GM21381 (cell line): ENCODE data around the gene IRF2.

ENCODE experiments used
- ATAC-seq: cut with Tn5 transposase; IDR thresholded peaks from one replicate; pipeline ENCODE4 v1.9.1; 2021; ENCODE audit warnings: mild to moderate bottlenecking, moderate library complexity; ENCODE audit not compliant: unreplicated experiment

The IRF2 gene

DNA sequence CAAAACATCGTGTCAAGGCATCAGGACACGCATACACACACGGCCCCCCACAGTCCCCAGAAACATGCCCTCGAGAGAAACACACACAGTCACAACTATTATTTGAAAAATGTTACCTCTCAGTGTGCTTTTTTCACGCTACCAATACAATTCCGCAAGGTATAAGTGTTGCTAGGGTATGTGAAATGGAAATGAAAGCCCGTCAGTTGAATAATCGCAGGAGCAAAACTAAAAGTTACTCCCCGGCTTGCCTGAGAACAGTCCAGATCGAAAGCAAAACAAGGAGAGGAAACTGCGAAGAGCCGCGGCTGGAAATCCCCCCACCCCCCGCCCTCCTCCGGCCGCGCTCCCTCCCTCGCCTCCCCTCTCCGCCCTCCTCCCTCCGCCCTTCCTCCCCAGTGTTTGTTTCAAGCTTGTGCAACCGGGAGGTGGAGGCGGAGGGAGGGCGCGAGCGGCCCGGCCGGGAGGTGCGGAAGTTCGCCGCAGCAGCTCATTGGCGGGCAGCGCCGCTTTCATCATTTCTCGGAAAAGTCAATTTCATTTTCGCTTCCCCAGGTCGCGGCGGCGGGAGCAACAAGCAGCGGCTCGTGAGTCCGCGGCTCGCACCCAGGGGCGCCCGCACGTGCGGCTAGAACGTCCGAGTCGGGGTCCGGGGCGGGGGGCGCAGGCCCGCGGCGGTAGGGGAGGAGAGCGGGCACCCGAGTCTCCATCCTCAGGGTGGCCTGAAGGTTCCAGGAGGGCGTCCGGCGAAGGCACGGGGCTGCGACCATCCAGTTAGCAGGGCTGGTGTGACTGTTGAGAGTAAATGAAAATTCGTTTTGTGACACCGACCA is at the start of gene IRF2:
TSS of gene IRF2 (minus strand) at position 288 of the 833 bp plus-strand sequence. CDS start 45,486 bp downstream, outside the sequence.
- peak; percentile 60 for ATAC-seq

DNA sequence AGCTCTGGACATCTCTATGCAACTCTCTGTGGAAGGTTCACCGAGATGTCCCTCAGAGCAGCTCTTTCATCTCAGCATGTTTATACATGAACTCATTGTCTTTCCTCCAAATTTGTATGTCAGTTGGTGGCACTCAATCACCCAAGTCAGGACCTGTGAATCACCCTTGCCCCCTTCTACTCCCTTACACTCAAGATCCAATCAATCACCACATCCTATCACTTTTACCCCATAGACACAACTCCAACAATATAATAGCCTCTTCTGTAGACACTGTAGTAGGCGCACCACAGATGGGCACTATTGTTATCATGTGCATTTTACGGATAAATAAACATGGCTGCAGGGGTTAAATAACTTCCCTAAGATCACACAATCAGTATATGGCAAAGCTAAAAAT is 41.3 kb upstream of the IRF2 start:
- ATAC-seq = no peak

DNA sequence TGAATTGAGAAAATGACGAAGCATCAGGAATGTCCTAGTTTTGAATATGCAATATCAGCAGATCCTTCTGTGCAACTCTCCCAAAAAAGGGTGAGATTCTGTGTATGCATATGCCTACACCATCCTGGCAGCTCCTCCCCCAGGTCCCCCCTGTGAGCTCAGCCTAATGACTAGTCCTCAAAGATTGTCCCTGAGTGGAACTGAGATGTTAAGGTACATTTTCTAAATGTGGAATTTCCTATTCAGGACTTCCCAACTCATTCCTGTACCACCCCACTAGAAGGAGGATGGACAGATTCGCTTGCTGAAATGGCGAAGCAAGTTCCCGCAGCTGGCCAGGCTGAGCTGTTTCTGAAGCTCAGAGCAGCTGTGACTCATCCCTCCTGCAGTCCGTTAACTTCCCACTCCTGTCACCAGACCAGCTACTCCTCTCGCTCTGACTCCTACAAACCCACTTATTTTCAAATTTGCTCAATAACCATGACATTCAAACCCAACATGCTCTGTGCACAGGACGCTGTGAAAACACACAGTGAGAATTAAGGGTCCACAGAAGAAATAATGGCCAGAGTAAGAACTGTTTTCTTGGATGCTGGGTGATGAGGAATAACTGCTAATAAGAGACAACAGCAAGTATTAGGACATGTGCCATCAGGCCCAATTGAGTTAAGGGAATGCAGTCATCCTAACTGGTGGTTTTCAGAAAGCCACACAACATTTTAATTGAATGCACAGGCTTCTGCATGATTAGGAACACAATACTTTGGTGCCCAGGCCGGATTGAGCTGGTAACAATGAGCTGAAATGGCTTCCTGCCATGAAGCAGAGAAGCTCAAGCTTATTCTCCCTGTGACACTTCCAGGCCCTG is 40.0 kb upstream of the IRF2 start:
- ATAC-seq = peak; percentile 97

DNA sequence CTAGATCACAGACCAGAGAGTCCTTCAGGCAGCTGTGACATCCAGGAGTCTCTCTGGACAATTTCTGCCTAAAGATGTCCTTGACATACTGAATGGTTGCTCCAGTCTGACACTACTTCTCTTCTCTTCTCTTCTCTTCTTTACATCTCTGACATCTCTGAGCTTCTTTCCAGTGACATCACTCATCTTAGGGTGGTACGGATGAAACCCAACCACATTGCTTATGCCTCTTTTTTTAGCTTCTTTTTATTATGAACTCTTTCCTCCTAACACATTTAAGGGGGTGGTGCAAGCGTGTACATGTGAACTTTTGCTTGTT is 39.4 kb upstream of the IRF2 start:
- ATAC-seq = peak; percentile 7

GRCh38 chr4:184511156-184511555 is 36.8 kb upstream of the IRF2 start:
- ATAC-seq = no peak

GRCh38 chr4:184510401-184510800 is 36.1 kb upstream of the IRF2 start:
- no peak for ATAC-seq

- ATAC-seq = peak; percentile 96
Measured at GRCh38 chr4:184506527-184507121, 32.3 kb upstream of the IRF2 start.

DNA sequence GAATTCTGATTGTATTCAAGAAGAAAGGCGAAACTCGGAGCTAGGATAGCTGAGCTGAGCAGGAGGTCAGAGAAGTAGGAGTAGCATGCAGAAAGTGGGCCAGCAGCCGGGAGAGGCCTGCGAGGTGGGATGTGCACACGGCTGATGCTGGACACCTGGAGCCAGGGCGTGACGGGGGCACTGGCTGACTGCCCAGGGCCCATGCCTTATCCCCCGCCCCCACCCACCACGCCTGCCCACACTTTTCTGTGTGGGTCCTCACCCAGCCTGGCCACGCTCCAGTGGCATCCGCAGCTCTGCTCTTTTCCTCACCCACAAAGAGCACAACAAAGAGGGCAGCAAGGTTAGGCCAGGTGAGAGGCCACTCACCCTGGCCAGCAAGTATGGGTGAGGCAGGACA is 30.0 kb upstream of the IRF2 start:
- ATAC-seq = no peak

- no peak for ATAC-seq
Measured at GRCh38 chr4:184503869-184504300, 29.5 kb upstream of the IRF2 start.

GRCh38 chr4:184500748-184501589 is 26.6 kb upstream of the IRF2 start:
- ATAC-seq = no peak

- ATAC-seq = no peak
Measured at GRCh38 chr4:184499996-184500395, 25.6 kb upstream of the IRF2 start.

DNA sequence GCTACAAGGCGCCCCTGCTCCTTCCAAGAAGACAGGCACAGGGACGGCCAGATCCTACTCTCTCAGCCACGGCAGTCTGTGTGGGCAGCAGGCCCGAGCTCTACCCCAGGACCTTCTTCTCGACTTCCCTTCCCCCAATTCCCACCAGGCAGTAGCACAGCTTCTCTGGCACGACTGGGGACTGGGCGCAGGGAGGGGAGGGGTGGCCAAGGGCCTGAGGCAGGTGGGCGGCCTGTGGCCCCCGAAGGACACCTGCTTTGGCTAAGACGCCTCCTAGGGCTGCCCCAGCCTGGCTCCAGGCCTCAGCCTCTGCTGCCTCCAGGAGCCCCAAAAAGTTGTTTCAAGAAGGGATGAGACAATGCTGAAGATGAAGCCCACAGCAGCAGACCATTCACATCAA is 24.2 kb upstream of the IRF2 start:
- ATAC-seq = no peak

GRCh38 chr4:184489771-184490170 is 15.4 kb upstream of the IRF2 start:
- no peak for ATAC-seq

DNA sequence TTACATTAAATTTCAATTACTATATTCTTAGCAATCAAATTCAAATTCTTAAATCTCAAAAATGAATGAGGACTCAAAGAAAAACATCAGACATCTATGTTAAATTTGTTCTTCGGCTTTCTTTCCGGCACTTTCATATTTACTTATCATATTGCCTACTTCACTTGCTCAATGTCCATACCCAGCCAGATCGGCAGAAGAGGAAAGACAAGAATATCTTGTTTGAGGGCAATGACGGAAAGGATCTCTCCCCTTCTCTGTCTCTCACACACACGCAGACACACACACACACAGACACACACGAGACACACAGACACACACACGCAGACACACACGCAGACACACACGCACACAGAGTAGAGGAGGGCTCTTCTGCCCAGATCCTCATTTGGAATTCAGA is 13.2 kb upstream of the IRF2 start:
- no peak for ATAC-seq

DNA sequence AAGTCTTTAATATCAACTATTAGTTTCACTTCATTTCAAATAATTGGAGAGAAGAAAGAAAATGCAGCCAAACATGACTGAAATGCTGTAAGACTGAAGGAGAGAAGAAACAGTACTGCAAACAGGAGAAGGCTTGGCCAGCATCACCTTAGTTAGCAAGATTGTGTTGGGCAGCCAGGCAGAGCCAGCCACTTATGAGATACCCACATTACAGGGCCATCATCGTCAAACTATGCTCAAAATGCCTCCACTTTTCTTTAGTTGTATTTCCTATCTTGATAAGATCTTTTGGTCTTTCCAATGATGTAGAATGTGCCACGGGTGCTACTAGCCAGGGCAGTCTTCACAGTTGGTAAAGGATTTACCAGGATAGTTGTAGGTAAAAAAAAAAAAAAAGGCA is 10.9 kb upstream of the IRF2 start:
- no peak for ATAC-seq

- ATAC-seq = no peak
Measured at GRCh38 chr4:184481544-184481943, 7.2 kb upstream of the IRF2 start.

GRCh38 chr4:184479516-184479950 is 5.2 kb upstream of the IRF2 start:
- ATAC-seq = no peak

GRCh38 chr4:184477201-184477999 is 3.0 kb upstream of the IRF2 start:
- no peak for ATAC-seq

GRCh38 chr4:184476695-184477094 is 2.3 kb upstream of the IRF2 start:
- ATAC-seq = no peak

DNA sequence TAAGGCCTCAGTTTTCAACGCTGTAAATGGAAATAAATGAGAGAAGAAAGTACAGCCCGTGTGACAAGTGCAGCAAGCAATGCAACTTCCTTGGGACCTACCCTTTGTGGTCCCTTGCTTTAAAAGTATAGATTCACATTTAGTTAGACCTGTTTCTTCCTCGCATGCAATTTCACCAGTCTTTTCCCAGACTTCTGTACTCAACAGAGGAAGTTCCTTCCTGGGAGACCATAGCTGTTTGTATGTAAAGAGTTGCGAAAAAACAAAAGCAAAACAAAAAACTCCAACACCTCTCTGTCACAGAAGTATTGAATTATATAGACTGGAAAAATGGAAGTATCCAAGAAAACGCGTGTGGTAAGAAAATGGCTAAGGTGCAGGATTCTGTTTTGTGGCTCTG is 1.1 kb upstream of the IRF2 start:
- no peak for ATAC-seq
